CD8-positive, alpha-beta memory T cell (primary cell): ENCODE data around the gene KRT3. TPM values are rescaled to one million over a fixed set of nuclear protein-coding genes. Genes with fewer than 3 reads are reported as not detected.
A peak's percentile ranks its signal among the peaks of the same experiment; 100 is the strongest.

Source experiments
- CTCF ChIA-PET: fragments of 350-600 bp; sonication (Branson Sonifier 250); formaldehyde crosslinking; loops from one replicate; lab custom pipeline; 2021; ENCODE audit warnings: antibody characterized with exemption; lab: Charles Lee
- POLR2A ChIA-PET: fragments of 350-600 bp; sonication (Branson Sonifier 250); formaldehyde crosslinking; loops from one replicate; lab custom pipeline; 2021; ENCODE audit warnings: antibody characterized with exemption; lab: Charles Lee
- DNase-seq, 5 donors: peaks; one replicate each; pipeline versions ENCODE4 v3.0.0 to v3.0.0-alpha.2; 2020 to 2022; ENCODE audit warnings: mixed read lengths in 1 of 5
- H3K27ac ChIP-seq: one replicate; pipeline ENCODE4 v1.7.0; 2013; ENCODE audit warnings: low read depth, mild to moderate bottlenecking, low read length, moderate library complexity
- H3K27me3 ChIP-seq: 2 replicates; pipeline ENCODE4 v1.7.0; 2013; ENCODE audit warnings: low read length, mild to moderate bottlenecking; ENCODE audit not compliant: insufficient read depth, poor library complexity, severe bottlenecking
- H3K36me3 ChIP-seq: 2 replicates; pipeline ENCODE4 v1.7.0; 2013; ENCODE audit warnings: mild to moderate bottlenecking, low read length, moderate library complexity; ENCODE audit not compliant: insufficient read depth
- H3K4me1 ChIP-seq: 2 replicates; pipeline ENCODE4 v1.7.0; 2013; ENCODE audit warnings: mild to moderate bottlenecking, low read length, moderate library complexity; ENCODE audit not compliant: insufficient read depth
- H3K4me3 ChIP-seq: 2 replicates; pipeline ENCODE4 v1.7.0; 2013; ENCODE audit warnings: mild to moderate bottlenecking, low read length
- H3K9me3 ChIP-seq: 2 replicates; pipeline ENCODE4 v1.7.0; 2013; ENCODE audit warnings: mild to moderate bottlenecking, low read length
- H3K27ac Mint-ChIP-seq, 8 donors: one replicate each; pipeline ENCODE4 v1.8.0; 2020 to 2021; ENCODE audit warnings: mixed read lengths in 8 of 8, mild to moderate bottlenecking in 6 of 8, inconsistent platforms in 3 of 8, moderate library complexity in 3 of 8
- H3K27me3 Mint-ChIP-seq, 2 donors: one replicate each; pipeline ENCODE4 v1.8.0; 2020 to 2021; ENCODE audit warnings: mixed read lengths in 2 of 2, mild to moderate bottlenecking in 1 of 2, moderate library complexity in 1 of 2
- H3K36me3 Mint-ChIP-seq, 3 donors: one replicate each; pipeline ENCODE4 v1.8.0; 2020 to 2021; ENCODE audit warnings: mixed read lengths in 3 of 3, inconsistent platforms in 1 of 3, mild to moderate bottlenecking in 1 of 3
- H3K4me1 Mint-ChIP-seq, 3 donors: one replicate each; pipeline ENCODE4 v1.8.0; 2020 to 2021; ENCODE audit warnings: mixed read lengths in 3 of 3, inconsistent platforms in 1 of 3, mild to moderate bottlenecking in 1 of 3
- H3K4me3 Mint-ChIP-seq, 7 donors: one replicate each; pipeline ENCODE4 v1.8.0; 2020 to 2021; ENCODE audit warnings: mixed read lengths in 7 of 7, mild to moderate bottlenecking in 6 of 7, moderate library complexity in 4 of 7, inconsistent platforms in 2 of 7
- H3K9me3 Mint-ChIP-seq, 5 donors: one replicate each; pipeline ENCODE4 v1.8.0; 2020 to 2022; ENCODE audit warnings: mixed read lengths in 5 of 5, mild to moderate bottlenecking in 3 of 5, moderate library complexity in 2 of 5, inconsistent platforms in 1 of 5
- polyA plus RNA-seq: library from polyadenylated mRNA; unstranded; fragments of 300-500 nt; fragmentation: Illumina TruSeq; gene quantifications from one replicate; pipeline ENCODE4 v1.2.3, GENCODE V29; 2021
- total RNA-seq, 2 experiments: library from RNA; stranded (reverse); gene quantifications; one replicate each; pipeline ENCODE4 v1.2.3, GENCODE V29; 2021

The KRT3 gene
- total and polyA plus RNA-seq, 3 experiments from 2014 or later, result not detected

DNA sequence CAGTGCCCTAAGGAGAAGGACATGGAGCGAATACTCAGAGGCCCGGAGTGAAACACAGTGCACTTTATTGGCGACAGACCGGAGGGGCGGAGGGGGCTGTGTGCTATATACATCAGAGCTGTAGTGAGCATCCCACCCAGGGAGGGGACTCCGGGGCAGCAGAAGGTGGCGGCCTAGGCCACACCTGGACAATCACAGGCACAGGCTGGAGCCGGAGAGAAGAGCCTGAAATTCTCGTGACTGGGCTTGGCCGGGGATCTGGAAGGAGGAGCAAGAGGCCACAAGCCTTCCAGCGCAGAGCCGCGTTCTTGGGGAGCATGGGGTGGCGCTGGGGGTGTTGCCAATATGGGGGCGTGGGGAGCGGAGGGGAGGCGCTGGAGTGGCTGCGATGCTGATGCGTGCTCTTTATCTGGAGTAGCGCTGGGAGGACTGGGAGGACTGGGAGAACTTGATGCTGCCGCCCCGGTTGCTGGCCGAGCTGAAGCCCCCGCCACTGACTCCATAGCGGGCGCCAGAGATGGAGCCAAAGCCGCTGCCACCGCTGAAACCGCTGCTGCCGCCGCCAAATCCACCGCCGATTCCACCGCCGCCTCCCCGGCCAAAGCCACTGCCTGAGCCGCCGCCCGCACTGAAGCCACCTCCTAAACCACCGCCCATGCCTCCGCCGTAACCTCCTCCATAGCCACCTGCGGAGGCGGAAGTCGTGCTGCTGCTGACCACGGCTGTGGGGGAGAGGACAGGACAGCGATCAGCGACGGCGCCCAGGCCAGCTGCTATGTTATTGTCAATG, 6.1 kb downstream of the KRT3 start:
- DNase-seq, result no peak
- H3K36me3 Mint-ChIP-seq, result peaks cover 0 to 3% (median 2%) of the 10 kb centered on the region in 3 donors
- H3K27ac ChIP-seq, result no peak overlapping the region
- H3K9me3 ChIP-seq, result no peaks in the 10 kb centered on the region
- POLR2A ChIA-PET, result no interaction called here
- H3K9me3 Mint-ChIP-seq, result peaks cover 0 to 1% (median 0%) of the 10 kb centered on the region in 5 donors
- peak overlapping the region in 2 of 8 donors; percentile 26 to 34 for H3K27ac Mint-ChIP-seq
- peaks cover 10 to 70% of the 10 kb centered on the region in 2 donors for H3K27me3 Mint-ChIP-seq
- peaks cover 0 to 10% (median 1%) of the 10 kb centered on the region in 3 donors for H3K4me1 Mint-ChIP-seq
- peaks cover 8% of the 10 kb centered on the region for H3K27me3 ChIP-seq
- H3K36me3 ChIP-seq, result no peaks in the 10 kb centered on the region
- no peak overlapping the region for H3K4me3 ChIP-seq
- no peaks in the 10 kb centered on the region for H3K4me1 ChIP-seq
- H3K4me3 Mint-ChIP-seq, result peak overlapping the region in 1 of 7 donors; percentile 19
- CTCF ChIA-PET, result no interaction called here

DNA sequence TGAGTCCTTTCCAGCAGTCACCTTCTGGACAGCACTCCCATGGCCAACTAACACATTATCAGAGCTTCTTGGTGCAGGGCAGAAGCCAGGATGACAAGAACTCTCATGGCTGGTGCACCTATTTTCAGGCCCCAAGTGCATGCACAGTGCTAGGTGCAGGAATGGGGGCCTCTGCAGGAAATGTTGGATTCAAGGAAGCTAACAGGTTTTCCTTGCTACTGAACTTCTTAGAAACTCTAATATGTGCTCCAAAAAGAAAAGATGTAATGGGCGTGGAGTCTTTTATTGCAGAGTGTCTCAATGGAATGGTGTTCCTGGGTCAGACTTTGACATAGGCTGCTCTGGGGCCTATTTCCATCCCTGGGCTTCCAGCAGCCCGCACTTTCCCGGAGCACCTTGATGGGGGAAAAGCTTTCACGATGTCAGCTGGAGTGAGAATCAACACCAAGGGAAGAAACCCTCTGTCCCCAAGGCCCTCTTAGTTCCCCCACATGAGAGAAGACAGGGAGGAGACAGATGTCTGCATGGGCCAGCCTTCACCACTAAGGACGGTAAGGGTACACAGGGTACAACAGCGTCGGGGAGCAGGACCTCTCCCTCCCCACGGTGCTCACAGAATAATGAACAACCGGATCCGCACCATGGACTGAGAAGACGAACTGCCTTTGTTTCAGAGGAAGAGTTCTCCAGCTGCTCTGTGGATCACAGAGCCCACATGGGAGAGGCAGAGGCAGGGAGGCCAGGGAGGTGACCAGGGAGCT, 6.9 kb downstream of the KRT3 start:
- H3K36me3 Mint-ChIP-seq, result peaks cover 0 to 3% (median 2%) of the 10 kb centered on the region in 3 donors
- Histone ChIP-seq H3K36me3 (no peaks in the 10 kb centered on the region), H3K27ac (no peak overlapping the region), H3K4me1 (no peaks in the 10 kb centered on the region), H3K27me3 (peaks cover 8% of the 10 kb centered on the region), H3K9me3 (no peaks in the 10 kb centered on the region), H3K4me3 (no peak overlapping the region)
- ChIA-PET CTCF (interaction anchor here (1.1 kb wide), 1 partner anchor 207 kb away, joined by 3 read pairs; no protein-coding TSS in a partner anchor), POLR2A (no interaction called here)
- H3K27me3 Mint-ChIP-seq, result peaks cover 10 to 72% of the 10 kb centered on the region in 2 donors
- H3K4me1 Mint-ChIP-seq, result peaks cover 0 to 10% (median 1%) of the 10 kb centered on the region in 3 donors
- peaks cover 0 to 1% (median 0%) of the 10 kb centered on the region in 5 donors for H3K9me3 Mint-ChIP-seq
- no peak for DNase-seq
- peak overlapping the region in 1 of 7 donors; percentile 19 for H3K4me3 Mint-ChIP-seq
- no peak overlapping the region for H3K27ac Mint-ChIP-seq

DNA sequence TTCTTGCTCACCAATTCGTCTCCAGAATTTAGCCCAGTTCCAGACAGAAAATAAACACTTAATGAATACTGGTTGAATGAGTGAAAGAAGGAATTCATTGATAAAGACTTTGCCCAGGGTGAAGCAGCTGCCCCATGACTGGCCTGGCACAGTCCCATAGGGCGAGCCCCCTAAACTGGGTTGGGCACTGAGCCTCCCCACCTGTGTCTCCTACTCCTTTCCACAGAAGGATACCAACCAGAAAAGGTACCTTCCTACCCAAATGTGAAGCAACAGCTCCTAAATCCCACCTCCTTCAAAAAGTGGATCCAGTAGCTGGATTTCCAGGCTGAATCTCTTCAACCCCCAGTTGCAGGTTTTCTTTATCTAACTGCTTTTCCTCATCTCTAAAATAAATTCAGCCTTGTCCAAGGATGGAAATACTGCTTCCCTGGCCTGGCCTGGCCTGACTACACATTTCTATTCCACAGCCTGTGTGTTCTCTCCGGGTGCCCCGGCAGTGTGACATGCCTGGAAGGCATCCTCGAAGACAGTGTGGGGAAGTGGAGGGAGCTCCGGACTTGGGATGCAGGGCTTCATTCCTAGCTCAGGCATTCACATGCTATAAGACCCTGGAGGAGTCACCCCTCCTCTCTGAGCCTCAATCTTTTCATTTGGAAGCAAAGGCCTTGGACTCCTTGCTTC, 7.6 kb downstream of the KRT3 start:
- peak overlapping the region in 1 of 7 donors; percentile 15 for H3K4me3 Mint-ChIP-seq
- peaks cover 0 to 10% (median 1%) of the 10 kb centered on the region in 3 donors for H3K4me1 Mint-ChIP-seq
- DNase-seq, result no peak
- peaks cover 0 to 3% (median 2%) of the 10 kb centered on the region in 3 donors for H3K36me3 Mint-ChIP-seq
- H3K27me3 Mint-ChIP-seq, result peaks cover 11 to 72% of the 10 kb centered on the region in 2 donors
- H3K9me3 ChIP-seq, result no peaks in the 10 kb centered on the region
- H3K27me3 ChIP-seq, result peaks cover 8% of the 10 kb centered on the region
- H3K27ac ChIP-seq, result no peak overlapping the region
- H3K27ac Mint-ChIP-seq, result no peak overlapping the region
- POLR2A ChIA-PET, result no interaction called here
- CTCF ChIA-PET, result interaction anchor here (1.1 kb wide), 1 partner anchor 206 kb away, joined by 3 read pairs; no protein-coding TSS in a partner anchor
- H3K36me3 ChIP-seq, result no peaks in the 10 kb centered on the region
- no peaks in the 10 kb centered on the region for H3K9me3 Mint-ChIP-seq
- H3K4me3 ChIP-seq, result no peak overlapping the region
- H3K4me1 ChIP-seq, result no peaks in the 10 kb centered on the region

DNA sequence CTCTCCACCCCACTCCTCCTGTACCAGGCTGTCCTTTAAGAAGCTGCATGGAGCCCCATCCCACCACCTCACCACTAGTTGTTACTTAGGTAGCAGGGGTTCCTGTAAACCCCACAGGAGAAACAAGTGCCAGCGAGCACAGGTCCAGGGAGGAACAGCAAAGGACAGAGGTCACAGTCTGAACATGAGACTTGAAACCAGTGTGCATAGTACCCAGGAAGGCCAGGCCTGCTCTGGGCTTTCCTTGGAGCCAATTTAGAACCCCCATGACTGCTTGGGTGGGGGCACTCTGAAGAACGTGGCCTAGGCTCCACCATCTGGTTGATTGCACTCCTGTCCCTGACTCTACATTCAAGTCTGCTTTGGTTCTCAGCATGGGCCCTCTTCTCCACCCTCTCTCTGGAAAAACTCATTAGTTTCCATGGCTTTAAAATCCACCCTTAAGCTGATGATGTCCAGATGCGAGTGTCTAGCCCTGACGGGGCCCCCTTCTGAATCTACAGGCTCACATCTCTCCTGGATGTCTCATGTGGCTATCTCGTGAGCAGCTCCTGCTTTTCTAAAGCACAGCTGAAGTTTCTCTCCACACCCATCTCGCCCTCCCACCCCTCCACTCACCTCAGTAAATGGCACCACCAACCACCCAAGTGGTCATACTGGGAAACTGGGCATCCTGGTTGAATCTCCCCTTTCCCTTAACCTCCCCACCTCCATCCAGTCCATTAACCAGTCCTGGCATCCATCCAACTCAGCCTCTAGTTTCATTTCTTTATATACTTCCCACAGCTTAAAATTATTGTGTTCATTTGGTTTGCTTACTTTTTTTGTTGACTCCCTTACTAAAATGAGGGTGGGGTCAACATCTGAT, 8.4 kb downstream of the KRT3 start:
- ChIA-PET POLR2A (no interaction called here), CTCF (interaction anchor here (1.1 kb wide), 1 partner anchor 205 kb away, joined by 3 read pairs; no protein-coding TSS in a partner anchor)
- peaks cover 8% of the 10 kb centered on the region for H3K27me3 ChIP-seq

DNA sequence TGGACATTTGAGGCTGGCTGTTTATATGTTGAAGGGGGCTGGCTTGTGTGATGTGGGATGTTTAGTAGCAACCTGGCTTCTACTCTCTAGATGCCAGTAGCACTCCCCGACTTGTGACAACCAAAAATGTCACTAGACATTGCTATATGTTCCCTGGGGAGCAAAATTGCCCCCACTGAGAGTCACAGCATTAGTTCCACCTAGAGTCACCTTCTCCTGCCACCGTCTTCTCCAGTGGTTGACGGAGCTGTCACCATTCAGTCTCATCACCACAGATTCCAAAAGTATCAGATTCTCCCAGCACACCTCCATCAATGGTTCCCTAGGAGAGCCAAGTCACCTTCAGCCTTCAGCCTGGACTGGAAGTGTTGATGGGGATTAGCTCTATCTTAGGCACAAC, 11.0 kb downstream of the KRT3 start:
- H3K9me3 ChIP-seq, result no peaks in the 10 kb centered on the region
- H3K4me1 Mint-ChIP-seq, result peaks cover 0 to 6% (median 1%) of the 10 kb centered on the region in 3 donors
- no peaks in the 10 kb centered on the region for H3K4me1 ChIP-seq
- H3K4me3 Mint-ChIP-seq, result no peak overlapping the region
- no peak for DNase-seq
- H3K27ac ChIP-seq, result no peak overlapping the region
- peaks cover 9 to 74% of the 10 kb centered on the region in 2 donors for H3K27me3 Mint-ChIP-seq
- no peak overlapping the region for H3K4me3 ChIP-seq
- peaks cover 0 to 2% (median 0%) of the 10 kb centered on the region in 3 donors for H3K36me3 Mint-ChIP-seq
- ChIA-PET CTCF (no interaction called here), POLR2A (no interaction called here)
- no peaks in the 10 kb centered on the region for H3K36me3 ChIP-seq
- no peak overlapping the region for H3K27ac Mint-ChIP-seq
- no peaks in the 10 kb centered on the region for H3K27me3 ChIP-seq
- H3K9me3 Mint-ChIP-seq, result no peaks in the 10 kb centered on the region

More for the DNA sequence above, 8.4 kb downstream of the KRT3 start:
- peaks cover 0 to 2% (median 1%) of the 10 kb centered on the region in 3 donors for H3K36me3 Mint-ChIP-seq
- no peaks in the 10 kb centered on the region for H3K9me3 Mint-ChIP-seq
- H3K4me3 Mint-ChIP-seq, result no peak overlapping the region
- Histone ChIP-seq H3K4me1 (no peaks in the 10 kb centered on the region), H3K4me3 (no peak overlapping the region), H3K27ac (no peak overlapping the region), H3K9me3 (no peaks in the 10 kb centered on the region), H3K36me3 (no peaks in the 10 kb centered on the region)
- peaks cover 13 to 72% of the 10 kb centered on the region in 2 donors for H3K27me3 Mint-ChIP-seq
- peaks cover 0 to 10% (median 1%) of the 10 kb centered on the region in 3 donors for H3K4me1 Mint-ChIP-seq
- H3K27ac Mint-ChIP-seq, result peak overlapping the region in 1 of 8 donors; percentile 60
- DNase-seq, result no peak

DNA sequence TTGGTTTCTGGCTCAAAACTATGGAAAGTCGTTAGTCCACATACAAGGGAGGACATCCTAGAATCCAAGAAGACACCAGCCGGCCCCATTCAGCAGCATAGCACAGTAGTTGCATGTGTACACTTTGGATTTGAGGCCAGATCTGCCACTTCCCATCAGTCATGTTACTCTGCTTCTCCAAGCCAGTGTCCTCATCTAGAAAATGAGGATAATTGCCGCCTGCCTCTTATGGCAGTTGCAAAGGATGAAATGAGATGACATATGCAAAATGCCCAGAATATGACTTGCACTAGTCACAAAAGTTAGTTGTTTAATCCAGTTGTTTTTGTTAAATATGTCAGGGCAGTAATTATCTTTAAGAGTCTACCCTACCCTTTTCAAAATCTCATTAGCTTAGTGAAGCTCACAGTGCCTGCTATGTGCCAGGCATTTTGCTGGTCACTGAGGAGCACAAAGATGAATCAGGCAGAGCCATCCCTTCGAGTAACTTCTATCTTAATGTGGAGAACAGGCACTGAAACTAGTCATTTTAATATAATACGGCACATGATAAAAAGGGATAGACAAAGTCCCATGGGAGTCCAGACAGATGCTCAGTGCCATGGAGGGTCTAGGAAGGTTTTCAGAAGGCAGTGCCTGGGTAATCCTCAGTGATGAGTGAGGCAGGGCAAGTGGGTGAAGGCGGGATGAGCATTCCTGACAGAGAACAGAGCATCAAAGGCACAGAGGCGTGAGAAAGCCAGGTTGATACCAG, 12.2 kb downstream of the KRT3 start:
- Mint-ChIP-seq H3K27me3 (peaks cover 8 to 69% of the 10 kb centered on the region in 2 donors), H3K4me3 (no peak overlapping the region), H3K36me3 (no peaks in the 10 kb centered on the region), H3K9me3 (no peaks in the 10 kb centered on the region), H3K4me1 (no peaks in the 10 kb centered on the region), H3K27ac (no peak overlapping the region)
- Histone ChIP-seq H3K4me1 (no peaks in the 10 kb centered on the region), H3K27ac (no peak overlapping the region), H3K27me3 (no peaks in the 10 kb centered on the region), H3K9me3 (no peaks in the 10 kb centered on the region), H3K36me3 (no peaks in the 10 kb centered on the region), H3K4me3 (no peak overlapping the region)
- DNase-seq, result no peak
- ChIA-PET CTCF (no interaction called here), POLR2A (no interaction called here)

DNA sequence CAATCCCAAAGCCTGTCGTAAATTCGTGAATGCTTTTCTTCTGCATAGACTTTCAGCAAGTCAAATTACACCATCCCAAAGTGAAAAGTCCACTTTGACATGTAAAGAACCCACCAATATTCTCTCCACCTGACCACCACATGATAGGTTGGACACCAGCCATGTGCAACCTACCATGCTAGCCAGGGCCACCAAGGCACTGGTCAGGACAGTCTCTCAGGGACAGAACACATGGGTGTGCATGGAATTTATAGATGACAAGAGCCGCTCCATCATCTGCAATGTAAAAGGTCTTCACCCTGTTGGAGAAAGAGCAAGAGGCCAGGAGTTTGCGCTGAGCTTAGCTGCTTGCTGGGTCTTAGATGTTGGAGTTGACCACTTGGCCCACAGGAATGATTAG, 13.4 kb downstream of the KRT3 start:
- no peaks in the 10 kb centered on the region for H3K36me3 Mint-ChIP-seq
- no peaks in the 10 kb centered on the region for H3K27me3 ChIP-seq
- H3K4me1 ChIP-seq, result no peaks in the 10 kb centered on the region
- ChIA-PET CTCF (no interaction called here), POLR2A (no interaction called here)
- H3K36me3 ChIP-seq, result no peaks in the 10 kb centered on the region
- H3K9me3 Mint-ChIP-seq, result no peaks in the 10 kb centered on the region
- no peak overlapping the region for H3K27ac Mint-ChIP-seq
- no peaks in the 10 kb centered on the region for H3K9me3 ChIP-seq
- H3K27me3 Mint-ChIP-seq, result peaks cover 14 to 63% of the 10 kb centered on the region in 2 donors
- DNase-seq, result no peak
- H3K27ac ChIP-seq, result no peak overlapping the region
- H3K4me3 ChIP-seq, result no peak overlapping the region
- no peak overlapping the region for H3K4me3 Mint-ChIP-seq
- no peaks in the 10 kb centered on the region for H3K4me1 Mint-ChIP-seq
